RCC 7860 (cell line): ENCODE data around the gene C2.

ENCODE experiments used
- DNase-seq: peaks from one replicate; pipeline ENCODE4 v3.0.0-alpha.2; 2015; ENCODE audit warnings: low spot score
- FAIRE-seq: peaks from 2 replicates; lab custom pipeline; 2012; peaks lifted over from hg19 to GRCh38; lab: Jason Lieb, UNC

C2 gene

DNA sequence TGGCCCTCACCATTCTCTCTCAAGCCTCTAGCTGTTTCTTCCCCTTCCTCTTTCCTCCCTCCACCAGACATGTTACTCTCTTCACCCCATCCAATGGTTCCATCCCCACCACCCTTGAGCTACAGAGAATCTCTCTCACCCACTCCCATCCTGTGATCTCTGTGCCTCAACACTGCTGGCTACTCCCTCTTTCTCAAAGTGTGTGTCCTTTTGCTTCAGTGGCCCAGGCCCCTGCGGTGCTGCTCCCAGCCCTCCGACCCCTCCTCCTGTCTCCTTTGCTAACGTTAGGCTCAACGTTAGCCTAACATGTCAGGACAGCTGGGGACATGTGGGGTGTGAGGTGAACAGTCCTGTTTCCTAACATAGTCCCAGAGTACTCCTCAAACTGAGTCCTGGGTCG lies 25.4 kb downstream of the C2 start:
- DNase-seq: no peak
- no peak for FAIRE-seq

DNA sequence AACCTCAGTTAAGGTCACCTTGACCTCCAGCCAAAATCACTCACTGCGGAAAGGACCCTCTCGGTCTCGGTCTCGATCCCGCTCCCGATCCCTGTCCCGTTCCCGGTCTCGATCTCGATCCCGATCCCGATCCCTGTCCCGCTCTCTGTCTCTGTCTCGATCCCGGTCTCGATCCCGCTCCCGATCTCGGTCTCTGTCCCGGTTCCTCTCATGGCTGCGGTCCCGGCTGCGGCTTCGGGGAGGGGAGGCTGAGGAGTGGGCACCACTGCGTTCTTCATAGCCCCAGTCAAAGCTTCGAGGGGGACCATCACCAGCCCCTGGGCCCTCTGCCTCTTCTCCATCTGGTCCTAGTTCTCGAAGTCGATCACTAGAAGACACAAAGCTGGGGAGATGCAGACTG lies 27.0 kb downstream of the C2 start:
- FAIRE-seq (no peak), DNase-seq (no peak)

DNA sequence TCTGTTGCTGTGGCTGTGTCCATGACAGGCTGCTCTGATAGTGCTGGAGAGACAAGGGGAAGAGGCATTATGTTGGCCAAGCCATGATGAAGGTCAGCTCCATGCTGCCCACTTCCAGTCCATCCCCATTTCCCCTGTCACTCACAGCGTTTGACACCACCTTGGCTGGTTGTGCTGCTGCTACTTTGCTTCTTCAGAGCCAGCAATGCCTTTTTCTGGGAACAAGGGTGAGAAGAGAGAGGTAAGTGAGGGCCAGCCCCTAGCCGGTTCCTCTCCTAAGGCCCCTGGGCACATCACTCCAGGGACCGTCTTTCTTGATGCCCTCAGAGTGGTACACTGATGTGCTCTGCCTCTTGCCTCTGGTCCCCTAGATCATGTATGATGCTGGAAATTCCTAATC lies 29.3 kb downstream of the C2 start:
- no peak for DNase-seq
- no peak for FAIRE-seq

DNA sequence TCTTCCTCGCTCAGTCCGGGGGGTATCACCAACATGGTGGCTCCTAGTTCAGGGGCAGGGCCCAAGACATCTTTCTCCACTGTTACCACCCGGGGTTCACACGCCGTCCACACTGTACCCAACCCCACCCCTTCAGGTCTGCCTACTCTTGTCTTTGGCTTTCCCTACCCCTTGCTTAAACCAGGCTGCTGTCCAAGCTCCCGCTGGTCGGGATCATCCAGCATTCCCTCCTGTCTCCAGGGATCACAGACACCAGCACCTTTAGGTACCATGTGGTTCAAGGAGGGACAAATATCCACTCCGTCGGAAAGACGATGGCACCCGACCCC lies 30.9 kb downstream of the C2 start:
- no peak for FAIRE-seq
- no peak for DNase-seq

DNA sequence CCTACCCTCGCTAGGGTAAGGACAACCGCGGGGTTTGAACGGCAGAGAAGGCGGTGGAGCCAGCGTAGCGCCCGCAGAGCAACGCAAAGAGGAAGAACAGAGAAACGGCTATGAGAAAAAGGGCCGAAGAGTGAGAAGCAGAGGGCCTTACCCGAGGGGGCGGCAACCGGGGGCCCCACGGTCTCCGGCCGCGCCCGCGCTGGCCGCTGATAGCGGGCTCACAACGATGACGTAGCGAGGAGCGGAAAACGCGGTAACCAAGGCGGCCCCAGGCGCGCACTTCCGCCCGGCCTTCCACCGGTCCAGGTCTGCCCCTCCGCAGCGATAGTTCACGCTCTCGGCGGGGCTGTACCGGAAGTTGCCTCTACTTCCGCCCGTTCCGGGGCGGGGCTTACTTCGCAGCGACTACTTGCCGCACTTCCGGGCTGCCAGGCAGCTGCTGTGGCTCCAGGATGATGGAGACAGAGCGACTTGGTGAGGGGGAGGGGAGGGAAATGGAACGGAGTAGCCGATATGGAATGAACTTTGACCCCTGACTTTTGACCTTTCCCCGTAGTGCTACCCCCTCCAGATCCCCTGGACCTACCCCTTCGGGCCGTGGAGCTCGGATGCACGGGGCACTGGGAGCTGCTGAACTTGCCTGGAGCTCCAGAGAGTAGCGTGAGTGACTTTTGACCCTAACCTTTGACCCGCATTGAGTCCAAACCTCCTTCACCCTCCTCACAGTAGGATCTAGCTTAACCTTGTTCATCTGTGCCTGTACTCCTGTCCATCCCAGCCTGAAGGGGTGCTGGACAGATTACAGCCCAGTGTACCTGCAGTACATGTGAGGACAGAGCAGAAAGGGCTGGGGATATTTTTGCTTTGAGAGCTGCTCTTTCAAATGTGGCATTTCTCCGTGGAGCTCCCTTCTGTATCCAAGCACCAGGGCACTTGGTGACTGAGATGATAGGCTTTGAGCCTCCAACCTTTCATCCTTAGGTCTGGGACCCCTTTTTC lies 31.5 kb downstream of the C2 start, which contains the start of the genes NELFE and SKIC2:
NELFE (minus strand) TSS at position 231 of the 999 bp plus-strand sequence. CDS start 525 bp downstream, outside the sequence.
SKIC2 (plus strand) TSS at position 435 of the 999 bp plus-strand sequence; CDS start at position 453, 18 bp downstream.
- peak; percentile 70 for FAIRE-seq
- peak; percentile 92 for DNase-seq

DNA sequence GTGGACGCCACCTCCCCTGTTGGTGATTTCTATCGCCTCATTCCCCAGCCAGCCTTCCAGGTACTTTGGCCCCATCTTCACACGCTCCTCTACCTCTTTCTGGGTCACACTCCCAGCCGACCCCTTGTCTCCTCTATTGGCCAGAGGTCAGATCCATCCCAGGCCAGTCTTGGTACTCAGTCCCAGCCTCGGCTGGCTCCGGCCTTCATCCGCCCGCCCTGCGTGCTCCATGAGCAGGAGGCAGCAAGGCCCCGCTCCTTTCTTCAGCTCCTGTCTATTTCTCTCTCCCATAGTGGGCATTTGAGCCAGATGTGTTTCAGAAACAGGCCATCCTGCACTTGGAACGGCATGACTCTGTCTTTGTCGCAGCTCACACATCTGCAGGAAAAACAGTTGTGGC lies 34.1 kb downstream of the C2 start:
- DNase-seq: no peak
- no peak for FAIRE-seq

DNA sequence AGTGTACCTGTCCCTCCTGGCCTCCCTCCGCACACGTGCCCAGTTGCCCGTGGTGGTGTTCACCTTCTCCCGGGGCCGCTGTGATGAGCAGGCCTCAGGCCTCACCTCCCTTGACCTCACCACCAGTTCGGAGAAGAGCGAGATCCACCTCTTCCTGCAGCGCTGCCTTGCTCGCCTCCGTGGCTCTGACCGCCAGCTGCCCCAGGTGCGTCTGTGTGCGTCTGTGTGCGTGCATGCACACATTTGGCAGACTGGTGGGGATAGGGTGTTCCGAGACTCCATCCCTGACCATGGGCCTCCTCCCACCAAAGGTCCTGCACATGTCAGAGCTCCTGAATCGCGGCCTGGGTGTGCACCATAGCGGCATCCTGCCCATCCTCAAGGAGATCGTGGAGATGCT lies 36.4 kb downstream of the C2 start:
- FAIRE-seq: no peak
- no peak for DNase-seq

DNA sequence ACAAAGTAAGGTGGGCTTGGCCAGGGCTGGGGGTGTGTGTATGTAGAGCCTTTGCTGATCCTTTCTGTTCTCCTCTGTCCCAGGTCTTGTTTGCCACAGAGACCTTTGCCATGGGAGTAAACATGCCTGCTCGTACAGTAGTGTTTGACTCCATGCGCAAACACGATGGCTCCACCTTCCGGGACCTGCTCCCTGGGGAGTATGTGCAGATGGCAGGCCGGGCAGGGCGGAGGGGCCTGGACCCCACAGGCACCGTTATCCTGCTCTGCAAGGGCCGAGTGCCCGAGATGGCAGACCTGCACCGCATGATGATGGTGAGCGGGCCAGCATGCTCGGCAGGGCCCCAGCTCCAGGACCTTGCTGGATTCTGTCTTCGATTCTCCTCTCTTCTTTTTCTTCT lies 38.2 kb downstream of the C2 start:
- DNase-seq: no peak
- no peak for FAIRE-seq

DNA sequence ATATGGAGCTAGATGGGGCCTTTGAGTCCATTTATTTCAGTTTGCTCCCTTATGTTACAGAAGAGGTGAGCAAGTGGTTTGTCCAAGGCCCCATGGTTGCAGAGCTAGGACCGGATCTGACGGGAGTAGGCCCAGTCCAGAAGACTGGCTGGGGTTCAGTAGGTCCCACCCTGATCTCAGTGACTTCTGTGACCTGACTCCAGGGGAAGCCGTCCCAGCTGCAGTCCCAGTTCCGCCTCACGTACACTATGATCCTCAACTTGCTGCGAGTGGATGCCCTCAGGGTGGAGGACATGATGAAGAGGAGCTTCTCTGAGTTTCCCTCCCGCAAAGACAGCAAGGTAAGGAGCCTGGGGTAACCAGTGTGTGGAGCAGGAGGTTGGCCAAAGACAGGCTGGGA lies 39.0 kb downstream of the C2 start:
- DNase-seq: no peak
- no peak for FAIRE-seq

DNA sequence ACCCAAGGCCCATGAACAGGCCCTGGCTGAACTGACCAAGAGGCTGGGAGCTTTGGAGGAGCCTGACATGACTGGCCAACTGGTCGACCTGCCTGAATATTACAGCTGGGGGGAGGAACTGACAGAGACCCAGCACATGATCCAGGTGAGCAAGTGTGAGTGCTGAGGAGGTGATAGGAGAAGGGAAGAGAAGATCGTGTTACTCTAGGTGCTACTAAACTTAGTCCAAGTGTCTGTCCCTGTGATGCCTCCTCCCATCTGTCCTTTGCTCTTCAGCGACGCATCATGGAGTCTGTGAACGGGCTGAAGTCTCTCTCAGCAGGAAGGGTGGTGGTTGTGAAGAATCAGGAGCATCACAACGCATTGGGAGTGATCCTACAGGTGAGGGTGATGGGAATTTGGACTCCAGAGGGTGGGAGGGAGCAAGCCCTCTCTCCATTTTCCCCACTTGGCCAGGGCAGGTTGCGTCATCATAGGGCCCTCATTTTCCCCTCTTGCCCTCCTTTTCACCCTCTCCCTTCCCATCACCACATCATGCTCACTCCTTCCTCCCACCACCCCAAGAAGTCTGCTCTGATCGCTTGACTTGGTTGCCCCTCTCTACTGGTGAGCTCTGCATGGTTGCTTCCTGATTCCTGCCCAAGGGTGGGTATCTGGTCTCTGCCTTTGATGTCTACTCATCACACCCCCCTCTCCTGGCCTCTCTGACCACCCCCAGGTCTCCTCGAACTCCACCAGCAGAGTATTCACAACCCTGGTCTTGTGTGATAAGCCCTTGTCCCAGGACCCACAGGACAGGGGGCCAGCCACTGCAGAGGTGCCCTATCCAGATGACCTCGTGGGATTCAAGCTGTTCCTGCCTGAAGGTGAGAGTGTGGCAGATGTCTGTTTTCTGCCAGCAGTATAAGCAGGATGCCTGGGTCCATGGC lies 39.7 kb downstream of the C2 start:
- FAIRE-seq: no peak

DNA sequence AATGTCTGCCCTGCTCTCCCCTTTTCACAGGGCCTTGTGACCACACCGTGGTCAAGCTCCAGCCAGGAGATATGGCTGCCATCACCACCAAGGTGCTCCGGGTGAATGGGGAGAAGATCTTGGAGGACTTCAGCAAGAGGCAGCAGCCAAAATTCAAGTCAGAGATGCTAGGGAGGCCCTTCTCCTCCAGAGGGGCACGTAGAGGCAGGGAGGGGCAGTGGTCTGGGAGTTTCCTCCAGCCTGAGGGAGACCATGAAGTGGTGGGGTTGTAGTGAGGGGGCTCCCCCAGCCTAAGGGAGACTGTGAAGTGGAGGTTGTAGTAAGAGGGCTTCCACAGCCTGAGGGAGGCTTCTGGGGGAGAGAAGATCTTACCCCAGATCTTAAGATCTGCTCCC lies 40.4 kb downstream of the C2 start:
- DNase-seq (no peak), FAIRE-seq (no peak)

More for the DNA sequence above, 39.7 kb downstream of the C2 start:
- no peak for DNase-seq

DNA sequence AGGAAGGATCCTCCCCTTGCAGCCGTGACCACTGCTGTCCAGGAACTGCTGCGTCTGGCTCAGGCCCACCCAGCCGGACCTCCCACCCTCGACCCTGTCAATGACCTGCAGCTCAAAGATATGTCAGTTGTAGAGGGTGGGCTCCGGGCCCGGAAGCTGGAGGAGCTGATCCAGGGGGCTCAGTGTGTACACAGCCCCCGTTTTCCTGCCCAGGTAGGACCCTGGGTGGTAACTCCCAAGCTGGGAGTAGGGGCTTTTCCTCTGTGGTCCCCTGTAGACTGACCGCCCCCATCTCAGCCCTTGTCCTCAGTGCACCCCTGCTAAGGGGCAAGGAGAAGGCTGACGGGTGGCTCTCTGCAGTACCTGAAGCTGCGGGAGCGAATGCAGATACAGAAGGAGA lies 40.8 kb downstream of the C2 start:
- no peak for FAIRE-seq
- DNase-seq: no peak

DNA sequence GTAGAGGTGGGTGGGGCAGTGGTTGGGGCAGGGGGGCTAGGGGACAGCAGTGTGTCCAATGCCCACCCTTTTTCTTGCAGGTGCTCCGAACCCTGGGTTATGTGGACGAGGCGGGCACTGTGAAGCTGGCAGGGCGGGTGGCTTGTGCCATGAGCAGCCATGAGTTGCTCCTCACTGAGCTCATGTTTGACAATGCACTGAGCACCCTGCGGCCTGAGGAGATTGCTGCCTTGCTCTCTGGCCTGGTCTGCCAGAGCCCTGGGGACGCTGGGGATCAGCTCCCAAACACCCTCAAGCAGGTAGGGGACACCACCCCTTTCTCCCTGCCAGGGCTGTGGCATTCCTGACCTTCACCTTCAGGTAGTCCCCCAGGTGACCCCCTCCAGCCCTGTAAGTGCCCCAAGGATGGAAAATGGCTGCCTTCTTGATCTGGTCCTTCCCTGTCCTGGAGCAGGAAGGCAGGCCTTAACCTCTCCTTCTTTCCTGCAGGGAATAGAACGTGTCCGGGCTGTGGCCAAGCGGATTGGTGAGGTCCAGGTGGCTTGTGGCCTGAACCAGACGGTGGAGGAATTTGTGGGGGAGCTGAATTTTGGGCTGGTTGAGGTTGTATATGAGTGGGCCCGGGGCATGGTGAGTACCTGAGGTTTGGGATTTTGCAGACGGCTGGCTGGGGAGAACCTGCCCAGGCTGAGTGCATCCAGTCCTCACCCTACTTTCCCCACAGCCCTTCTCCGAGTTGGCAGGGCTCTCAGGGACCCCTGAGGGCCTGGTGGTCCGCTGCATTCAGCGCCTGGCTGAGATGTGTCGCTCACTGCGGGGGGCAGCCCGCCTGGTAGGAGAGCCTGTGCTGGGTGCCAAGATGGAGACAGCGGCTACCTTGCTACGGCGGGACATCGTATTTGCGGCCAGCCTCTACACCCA lies 41.5 kb downstream of the C2 start:
- no peak for DNase-seq

DNA sequence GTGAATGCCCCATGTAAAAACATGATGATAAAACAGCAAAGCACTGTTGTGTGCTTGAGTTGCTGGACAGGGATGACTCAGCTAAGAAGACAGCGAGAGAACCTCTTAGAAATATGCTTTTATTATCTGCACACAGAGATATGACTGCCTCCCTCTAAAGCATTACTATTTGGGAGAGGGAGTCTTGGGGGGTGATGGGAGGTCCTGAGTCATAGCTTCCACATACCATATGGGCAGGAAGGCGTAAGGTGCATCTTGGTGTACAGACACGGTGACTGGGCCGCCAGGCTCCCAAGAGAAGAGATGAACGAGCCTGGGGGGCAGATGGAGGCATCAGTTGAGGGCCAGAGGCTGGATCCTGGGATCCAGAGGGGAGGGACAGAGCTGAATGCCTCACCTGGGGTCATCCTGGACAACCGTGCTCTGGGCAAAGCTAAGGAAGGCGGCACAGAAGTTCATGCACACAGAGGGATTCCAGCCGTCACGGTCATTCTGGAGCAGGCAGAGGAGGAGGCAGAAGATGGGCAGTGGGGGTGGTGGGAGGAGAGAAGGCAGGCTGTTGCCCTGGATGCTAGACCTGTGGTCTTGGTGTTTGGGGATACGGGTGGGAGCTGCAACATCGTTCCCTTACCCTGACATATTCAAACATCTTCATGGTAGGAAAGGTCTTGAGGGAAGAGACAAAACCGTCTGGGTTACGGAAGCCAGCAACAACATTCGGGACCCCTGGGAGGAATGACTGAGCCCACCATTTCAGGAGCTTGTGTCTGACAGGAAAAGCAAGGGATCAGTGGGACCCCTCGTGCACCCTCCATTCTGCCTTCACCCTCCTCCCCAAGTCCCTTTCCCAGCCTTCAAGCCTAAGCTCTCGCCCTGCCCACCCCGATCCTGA lies 42.4 kb downstream of the C2 start:
- FAIRE-seq: no peak
- peak; percentile 21 for DNase-seq

More for the DNA sequence above, 41.5 kb downstream of the C2 start:
- no peak for FAIRE-seq

DNA sequence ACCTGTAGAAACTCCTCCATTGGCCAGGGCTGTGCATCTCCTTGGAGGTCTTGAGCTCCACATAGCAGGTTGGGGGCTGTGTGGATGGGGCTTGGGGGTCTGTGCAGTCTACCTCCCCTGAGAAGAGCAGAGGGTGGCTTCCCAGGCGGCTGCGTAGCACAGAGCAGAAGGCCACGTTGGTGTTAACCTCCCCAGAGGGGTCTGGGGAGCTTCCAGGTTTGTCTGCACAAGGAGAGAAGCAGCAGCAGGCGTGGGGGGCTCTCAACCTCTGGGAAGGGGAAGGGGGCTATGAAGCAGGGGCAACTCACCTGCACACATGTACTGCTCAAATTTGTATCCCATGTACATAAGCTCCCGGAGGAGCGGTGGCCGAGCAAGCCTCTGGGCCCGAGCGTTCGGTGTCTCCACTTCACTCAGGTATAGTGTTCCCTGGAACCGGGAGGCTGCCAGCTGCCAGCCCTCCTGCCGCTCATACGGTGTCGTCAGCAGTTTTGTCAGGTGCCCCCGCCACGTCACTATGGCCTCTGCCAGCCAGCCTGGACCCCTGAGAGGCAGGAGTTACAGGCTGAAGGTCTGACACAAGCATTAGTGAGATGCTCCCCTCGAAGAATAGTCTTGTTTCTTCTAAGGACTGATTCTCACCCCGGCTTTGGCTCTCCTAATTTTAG lies 43.2 kb downstream of the C2 start:
- FAIRE-seq: no peak
- DNase-seq: peak; percentile 3

DNA sequence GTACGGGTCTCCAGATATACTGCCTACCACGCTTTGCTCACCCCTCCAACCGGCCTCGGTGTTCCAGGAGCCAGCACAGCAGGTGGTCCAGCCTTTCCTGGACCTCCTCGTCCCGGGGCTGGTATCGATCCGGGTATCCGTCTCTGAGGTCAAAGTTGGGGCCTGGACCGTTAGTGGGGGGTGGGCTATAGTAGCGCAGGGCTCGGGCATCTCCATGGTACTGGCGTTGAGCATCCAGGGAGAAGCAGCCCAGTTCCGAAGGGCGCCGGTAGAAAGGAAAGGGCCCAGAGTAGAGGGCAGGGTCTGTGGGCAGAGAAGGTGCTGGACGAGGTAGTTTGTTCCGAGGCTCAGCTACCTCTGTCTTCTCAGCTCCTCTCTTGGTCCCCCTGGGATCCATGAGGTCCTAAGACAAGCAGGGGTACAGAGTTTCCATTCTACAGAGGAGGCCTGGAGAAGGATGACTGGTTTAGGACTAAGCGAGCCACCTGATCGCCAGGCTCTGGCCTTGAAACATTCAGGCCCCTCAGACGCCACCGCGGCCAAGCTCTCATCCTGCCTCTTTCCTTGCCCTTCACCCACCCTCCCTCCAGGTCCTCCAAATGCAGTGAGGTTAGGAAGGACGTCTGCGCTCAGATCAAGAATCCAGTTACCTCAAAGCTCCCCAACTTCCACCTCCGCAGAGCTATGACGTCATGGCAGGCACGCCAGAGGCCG lies 43.9 kb downstream of the C2 start:
- DNase-seq (no peak), FAIRE-seq (no peak)

DNA sequence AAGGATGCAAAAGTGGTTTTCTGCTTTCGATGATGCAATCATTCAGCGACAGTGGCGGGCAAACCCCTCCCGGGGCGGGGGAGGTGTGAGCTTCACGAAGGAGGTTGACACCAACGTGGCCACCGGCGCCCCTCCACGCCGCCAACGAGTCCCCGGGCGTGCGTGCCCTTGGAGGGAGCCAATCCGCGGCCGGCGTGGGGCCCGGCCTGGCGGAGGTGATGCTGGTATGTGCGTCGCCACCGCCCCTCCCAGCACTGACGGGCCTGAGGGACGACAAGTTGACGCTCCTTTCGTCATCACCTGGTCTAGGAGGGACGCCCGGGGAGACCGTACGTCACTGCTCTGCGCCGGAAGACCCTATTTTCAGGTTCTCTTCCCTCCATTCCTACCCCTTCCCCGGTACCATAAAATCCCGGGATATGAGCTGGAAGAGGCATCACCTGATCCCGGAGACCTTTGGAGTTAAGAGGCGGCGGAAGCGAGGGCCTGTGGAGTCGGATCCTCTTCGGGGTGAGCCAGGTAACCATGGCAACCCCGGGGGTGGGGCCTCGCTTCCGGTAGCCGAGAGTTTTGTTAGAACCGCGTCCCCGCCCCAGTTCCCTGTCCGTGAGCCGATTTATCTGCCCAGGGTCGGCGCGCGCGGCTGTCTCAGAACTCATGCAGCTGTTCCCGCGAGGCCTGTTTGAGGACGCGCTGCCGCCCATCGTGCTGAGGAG lies 44.6 kb downstream of the C2 start, which contains the start of gene DXO:
DXO (minus strand) TSS at position 146 of the 716 bp plus-strand sequence. CDS start 463 bp downstream, outside the sequence.
- FAIRE-seq (no peak), DNase-seq (peak; percentile 90)
